ENCODE measurements around the gene EML6.

EML6 gene

DNA sequence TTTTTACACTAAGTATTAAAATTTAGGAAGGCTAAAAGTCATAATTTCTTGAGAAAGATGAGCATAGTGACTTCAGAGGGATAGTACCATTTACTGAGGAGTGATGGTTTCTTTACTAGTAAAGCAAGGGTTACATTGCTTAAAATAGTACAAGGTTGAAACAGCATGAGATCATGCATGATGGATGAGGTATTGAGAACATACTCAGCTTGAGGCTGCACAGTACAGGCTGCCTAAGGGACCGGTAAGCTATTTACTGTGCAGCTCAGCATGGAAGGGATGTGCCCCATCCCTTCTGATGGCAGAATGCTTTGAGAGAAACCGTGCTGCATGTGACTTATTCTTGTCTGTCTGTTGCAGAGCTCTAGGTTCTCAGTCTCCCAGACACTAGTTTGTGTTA, 122.1 kb downstream of the EML6 start:
- TF ChIP-seq ZNF274 (IDR thresholded peaks at IDR 0.05; ENCODE audit: low read depth, low read length) = no peak
- no peak overlapping the region for H3K4me3 ChIP-seq (ENCODE audit: low read length)

DNA sequence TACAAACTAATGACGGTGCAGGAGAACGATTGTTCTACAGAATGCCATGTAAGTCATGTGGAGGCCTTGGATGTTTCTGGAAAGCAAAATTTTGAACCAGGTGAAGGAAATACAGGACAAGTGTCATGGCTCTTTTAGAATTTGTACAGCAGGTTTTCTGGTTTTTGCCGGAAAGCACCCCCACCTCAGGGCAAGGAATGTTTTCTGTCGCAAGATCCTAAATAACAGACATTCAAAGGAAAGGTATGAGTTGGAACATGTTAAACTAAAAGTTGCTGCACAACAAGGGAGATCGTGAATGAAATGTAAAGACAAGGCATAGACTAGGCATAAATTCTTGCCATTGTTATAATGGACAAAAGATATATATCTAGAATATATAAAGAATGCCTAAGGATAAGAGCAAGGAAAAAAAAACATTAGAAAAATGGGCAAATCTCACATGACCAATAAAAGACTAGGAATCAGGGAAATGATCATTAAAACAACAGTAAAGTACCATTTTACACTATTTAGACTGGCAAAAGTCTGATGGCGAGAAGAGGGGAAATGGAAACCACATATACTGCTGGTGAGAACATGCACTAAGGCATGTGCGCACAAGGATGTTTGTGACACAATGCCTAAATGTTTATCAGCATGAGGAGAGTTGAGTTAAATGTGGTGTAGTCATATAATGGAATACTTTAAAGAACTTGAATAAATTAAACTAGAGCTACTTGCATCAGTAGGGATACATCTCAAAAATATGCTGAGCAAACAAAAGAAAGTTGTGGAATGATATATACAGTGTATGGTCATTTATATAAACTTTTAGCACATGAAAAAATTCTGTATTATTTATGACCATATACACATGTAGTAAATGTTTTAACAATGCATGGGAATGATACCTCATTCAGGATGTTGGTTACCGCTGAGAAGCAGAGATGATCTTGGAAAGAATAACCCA, 127.0 kb downstream of the EML6 start:
- no peak for TF ChIP-seq ZNF274 (IDR thresholded peaks at IDR 0.05; ENCODE audit: low read depth, low read length)
- H3K4me3 ChIP-seq (ENCODE audit: low read length) = no peak overlapping the region

- no peak overlapping the region for H3K4me3 ChIP-seq (ENCODE audit: low read length)
- no peak for TF ChIP-seq ZNF274 (IDR thresholded peaks at IDR 0.05; ENCODE audit: low read depth, low read length)
Measured at GRCh38 chr2:54853616-54854310, 130.3 kb downstream of the EML6 start.

- no peak for TF ChIP-seq ZNF274 (IDR thresholded peaks at IDR 0.05; ENCODE audit: low read depth, low read length)
- no peak overlapping the region for H3K4me3 ChIP-seq (ENCODE audit: low read length)
Measured at GRCh38 chr2:54855434-54855833, 132.0 kb downstream of the EML6 start.

GRCh38 chr2:54858021-54858681, 134.7 kb downstream of the EML6 start:
- TF ChIP-seq ZNF274 (IDR thresholded peaks at IDR 0.05; ENCODE audit: low read depth, low read length) = no peak
- no peak overlapping the region for H3K4me3 ChIP-seq (ENCODE audit: low read length)

DNA sequence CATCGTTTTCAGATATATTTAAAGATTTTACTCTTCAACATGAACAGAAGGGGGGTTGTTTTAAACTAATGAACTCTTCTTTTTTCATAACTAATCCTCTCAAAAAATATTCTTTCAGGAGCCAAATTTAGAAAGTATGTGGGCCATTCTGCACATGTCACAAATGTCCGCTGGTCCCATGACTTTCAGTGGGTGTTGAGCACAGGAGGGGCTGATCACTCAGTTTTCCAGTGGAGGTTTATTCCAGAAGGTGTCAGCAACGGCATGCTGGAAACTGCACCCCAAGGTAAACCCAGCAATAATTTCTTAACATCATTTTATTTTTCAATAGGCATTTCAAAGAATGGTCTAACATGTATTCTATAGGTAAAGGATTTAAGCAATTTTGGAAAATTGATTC, 136.0 kb downstream of the EML6 start:
- H3K4me3 ChIP-seq (ENCODE audit: low read length) = no peak overlapping the region
- no peak for TF ChIP-seq ZNF274 (IDR thresholded peaks at IDR 0.05; ENCODE audit: low read depth, low read length)

DNA sequence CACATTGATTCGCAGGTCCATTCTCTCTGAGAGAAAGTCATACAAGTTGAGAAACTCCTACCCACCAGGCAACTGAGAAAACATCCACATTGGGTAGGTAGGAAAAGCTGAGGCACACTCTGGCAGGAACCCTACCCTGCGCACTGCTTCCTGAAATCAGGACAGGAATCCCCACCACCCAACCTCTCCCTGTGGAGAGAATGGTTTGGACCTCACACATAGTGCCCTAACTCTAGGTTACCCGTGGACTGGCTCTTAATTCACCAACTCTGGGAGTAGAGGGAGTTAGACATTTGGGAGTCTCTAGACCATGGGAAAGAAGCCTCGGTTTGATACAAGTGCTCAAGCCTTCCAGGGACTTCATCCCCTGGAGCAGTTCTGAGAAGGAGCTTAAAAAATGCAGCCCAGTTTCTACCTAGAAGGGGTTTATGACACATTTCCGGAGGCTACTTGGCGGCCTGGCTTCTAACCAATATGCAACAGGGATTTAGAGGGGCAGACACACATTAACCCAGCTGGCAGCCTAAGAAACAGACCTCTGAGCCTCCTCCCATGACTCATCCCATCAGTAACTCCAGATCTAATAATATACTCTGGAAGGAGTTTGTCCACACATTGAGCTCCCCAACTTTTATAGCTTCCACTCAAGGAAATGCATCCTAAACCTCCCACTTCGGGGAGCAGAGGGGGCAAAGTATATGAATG, 136.7 kb downstream of the EML6 start:
- no peak for TF ChIP-seq ZNF274 (IDR thresholded peaks at IDR 0.05; ENCODE audit: low read depth, low read length)
- H3K4me3 ChIP-seq (ENCODE audit: low read length) = no peak overlapping the region

GRCh38 chr2:54862229-54862628, 138.8 kb downstream of the EML6 start:
- H3K4me3 ChIP-seq (ENCODE audit: low read length) = no peak overlapping the region
- TF ChIP-seq ZNF274 (IDR thresholded peaks at IDR 0.05; ENCODE audit: low read depth, low read length) = no peak

DNA sequence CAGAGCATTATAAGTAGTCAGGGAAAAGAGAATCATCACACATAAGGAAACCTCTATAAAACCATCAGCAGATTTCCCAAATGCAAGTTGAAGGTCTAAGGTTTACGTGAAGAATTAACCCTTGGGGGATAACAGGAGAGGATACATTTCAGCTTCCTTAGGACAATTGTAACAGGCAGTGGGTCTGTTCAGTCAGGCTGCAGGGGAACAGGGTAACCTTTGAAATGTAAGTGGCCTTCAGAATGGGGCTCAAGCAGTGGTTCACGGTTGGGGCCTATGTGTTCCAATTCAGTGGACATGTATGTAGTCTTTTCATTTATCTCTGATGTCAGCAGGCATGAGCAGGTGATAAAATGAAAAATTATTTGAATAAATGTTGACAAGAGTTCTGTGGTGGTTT, 139.3 kb downstream of the EML6 start:
- no peak overlapping the region for H3K4me3 ChIP-seq (ENCODE audit: low read length)
- no peak for TF ChIP-seq ZNF274 (IDR thresholded peaks at IDR 0.05; ENCODE audit: low read depth, low read length)

DNA sequence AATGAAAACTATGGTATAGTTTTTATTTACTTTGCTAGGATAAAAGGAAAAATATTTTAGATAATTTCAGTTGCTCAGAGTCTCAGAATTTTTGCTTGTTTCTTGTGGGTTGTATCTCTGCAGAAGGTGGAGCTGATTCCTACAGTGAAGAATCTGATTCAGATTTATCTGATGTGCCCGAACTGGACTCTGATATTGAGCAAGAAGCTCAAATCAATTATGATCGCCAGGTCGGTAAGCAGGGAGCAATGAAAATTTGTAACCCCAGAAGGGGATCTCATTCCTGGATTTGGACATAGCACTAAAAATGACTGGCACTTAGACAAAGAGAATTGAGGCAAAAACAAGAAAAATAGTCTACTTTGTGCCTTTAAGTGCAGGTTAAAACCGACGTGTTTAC, 140.2 kb downstream of the EML6 start:
- no peak for TF ChIP-seq ZNF274 (IDR thresholded peaks at IDR 0.05; ENCODE audit: low read depth, low read length)

GRCh38 chr2:54864096-54864495, 140.6 kb downstream of the EML6 start:
- no peak for TF ChIP-seq ZNF274 (IDR thresholded peaks at IDR 0.05; ENCODE audit: low read depth, low read length)
- H3K4me3 ChIP-seq (ENCODE audit: low read length) = no peak overlapping the region

More for the DNA sequence above, 140.2 kb downstream of the EML6 start:
- no peak overlapping the region for H3K4me3 ChIP-seq (ENCODE audit: low read length)

DNA sequence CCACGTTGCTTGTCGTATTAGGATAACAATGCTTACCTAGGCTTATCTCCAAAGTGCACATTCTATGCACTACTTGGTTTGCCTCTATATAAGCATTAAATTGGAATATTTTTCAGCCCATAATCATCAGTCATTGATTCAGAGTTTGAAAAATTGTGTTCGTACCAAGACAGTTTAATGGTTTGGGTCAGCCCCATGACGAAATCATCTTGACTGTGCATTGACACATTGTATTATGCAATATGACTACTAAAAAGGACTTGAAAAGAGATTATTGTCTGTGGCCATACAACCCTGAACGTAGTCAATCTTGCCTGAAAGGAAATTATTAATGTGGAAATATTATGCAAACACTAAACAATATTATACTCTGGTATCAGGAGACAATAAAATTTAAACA, 141.3 kb downstream of the EML6 start:
- no peak overlapping the region for H3K4me3 ChIP-seq (ENCODE audit: low read length)
- TF ChIP-seq ZNF274 (IDR thresholded peaks at IDR 0.05; ENCODE audit: low read depth, low read length) = no peak

- TF ChIP-seq ZNF274 (IDR thresholded peaks at IDR 0.05; ENCODE audit: low read depth, low read length) = no peak
- H3K4me3 ChIP-seq (ENCODE audit: low read length) = no peak overlapping the region
Measured at GRCh38 chr2:54866179-54866578, 142.7 kb downstream of the EML6 start.

GRCh38 chr2:54866868-54867267, 143.4 kb downstream of the EML6 start:
- no peak for TF ChIP-seq ZNF274 (IDR thresholded peaks at IDR 0.05; ENCODE audit: low read depth, low read length)
- H3K4me3 ChIP-seq (ENCODE audit: low read length) = no peak overlapping the region; the same call in 1 of the 2 replicates
